Measurements from ENCODE around the gene GAREM2. TPM values are rescaled to one million over a fixed set of nuclear protein-coding genes. Genes with fewer than 3 reads are reported as not detected.

The GAREM2 gene
- total RNA-seq, 1 donor from 2014 or later = 4.4 TPM

- no peak for DNase-seq (ENCODE audit: extremely low spot score in 2 of 2)
- H3K4me3 ChIP-seq = peak overlapping the region; percentile 53 to 61
- intact Hi-C loops (cut with DNase I) = no loop called here
- TF ChIP-seq POLR2AphosphoS5 (IDR thresholded peaks at IDR 0.05; ENCODE audit: insufficient read depth in 1 of 2, low read depth in 1 of 2) (no peak), POLR2A (IDR thresholded peaks at IDR 0.05) (no peak), CTCF (IDR thresholded peaks at IDR 0.05) (no peak)
- H3K27me3 ChIP-seq = no peaks in the 10 kb centered on the region
- H3K4me1 ChIP-seq = peaks cover 10% of the 10 kb centered on the region
- H3K27ac ChIP-seq = peak overlapping the region; percentile 63
- no peaks in the 10 kb centered on the region for H3K9me3 ChIP-seq
- H3K36me3 ChIP-seq = peaks cover 0 to 3% of the 10 kb centered on the region in 2 donors
These were observed 12.5 kb downstream of the GAREM2 start for GRCh38 chr2:26185304-26185928.

GRCh38 chr2:26185954-26186770 is 13.3 kb downstream of the GAREM2 start:
- peaks cover 10% of the 10 kb centered on the region for H3K4me1 ChIP-seq
- TF ChIP-seq CTCF (IDR thresholded peaks at IDR 0.05) (no peak), POLR2A (IDR thresholded peaks at IDR 0.05) (no peak), POLR2AphosphoS5 (IDR thresholded peaks at IDR 0.05; ENCODE audit: insufficient read depth in 1 of 2, low read depth in 1 of 2) (no peak)
- peaks cover 0 to 10% of the 10 kb centered on the region in 2 donors for H3K36me3 ChIP-seq
- intact Hi-C loops (cut with DNase I) = no loop called here
- no peak overlapping the region for H3K27ac ChIP-seq
- DNase-seq (ENCODE audit: extremely low spot score in 2 of 2) = no peak
- no peaks in the 10 kb centered on the region for H3K9me3 ChIP-seq
- H3K4me3 ChIP-seq = peak overlapping the region in 1 of 2 donors; percentile 53
- no peaks in the 10 kb centered on the region for H3K27me3 ChIP-seq

GRCh38 chr2:26187114-26187513 is 14.2 kb downstream of the GAREM2 start:
- Histone ChIP-seq H3K27ac (no peak overlapping the region), H3K4me1 (peaks cover 10% of the 10 kb centered on the region), H3K9me3 (no peaks in the 10 kb centered on the region), H3K27me3 (no peaks in the 10 kb centered on the region), H3K36me3 (peaks cover 0 to 20% of the 10 kb centered on the region in 2 donors), H3K4me3 (no peak overlapping the region)
- TF ChIP-seq CTCF (IDR thresholded peaks at IDR 0.05) (no peak), POLR2A (IDR thresholded peaks at IDR 0.05) (no peak), POLR2AphosphoS5 (IDR thresholded peaks at IDR 0.05; ENCODE audit: insufficient read depth in 1 of 2, low read depth in 1 of 2) (no peak)
- intact Hi-C loops (cut with DNase I) = no loop called here
- no peak for DNase-seq (ENCODE audit: extremely low spot score in 2 of 2)

- peaks cover 10% of the 10 kb centered on the region for H3K4me1 ChIP-seq
- no peak for DNase-seq (ENCODE audit: extremely low spot score in 2 of 2)
- no peaks in the 10 kb centered on the region for H3K27me3 ChIP-seq
- no peak overlapping the region for H3K27ac ChIP-seq
- no peak for TF ChIP-seq POLR2AphosphoS5 (IDR thresholded peaks at IDR 0.05; ENCODE audit: insufficient read depth in 1 of 2, low read depth in 1 of 2)
- no peak for TF ChIP-seq CTCF (IDR thresholded peaks at IDR 0.05)
- TF ChIP-seq POLR2A (IDR thresholded peaks at IDR 0.05) = no peak
- intact Hi-C loops (cut with DNase I) = no loop called here
- no peak overlapping the region for H3K4me3 ChIP-seq
- H3K9me3 ChIP-seq = no peaks in the 10 kb centered on the region
- peaks cover 0 to 22% of the 10 kb centered on the region in 2 donors for H3K36me3 ChIP-seq
These were observed 14.7 kb downstream of the GAREM2 start for GRCh38 chr2:26187537-26188104.
